H1 (cell line): ENCODE results near the gene SLC22A13. TPM values are rescaled to one million over a fixed set of nuclear protein-coding genes. Genes with fewer than 3 reads are reported as not detected.

Source experiments
- BCL11A ChIP-seq, 2 experiments: IDR thresholded peaks; one replicate each; pipeline ENCODE4 v1.6.1; 2011; ENCODE audit warnings: low read depth in 2 of 2, low read length in 2 of 2, mild to moderate bottlenecking in 2 of 2
- GABPA ChIP-seq: IDR thresholded peaks from 2 replicates; pipeline ENCODE4 v1.6.1; 2011; ENCODE audit warnings: mild to moderate bottlenecking, low read length, moderate library complexity, borderline replicate concordance; ENCODE audit not compliant: insufficient read depth
- GTF2F1 ChIP-seq: IDR thresholded peaks from 2 replicates; pipeline ENCODE4 v1.6.1; 2012; ENCODE audit warnings: low read depth, low read length, improper control_type of control experiment, borderline replicate concordance
- JUN ChIP-seq: IDR thresholded peaks from 2 replicates; pipeline ENCODE4 v1.6.1; 2011; ENCODE audit warnings: low read depth, mild to moderate bottlenecking, improper control_type of control experiment, low read length
- MAFK ChIP-seq: IDR thresholded peaks from 2 replicates; pipeline ENCODE4 v1.6.1; 2012; ENCODE audit warnings: low read depth, mild to moderate bottlenecking, improper control_type of control experiment, low read length
- SP2 ChIP-seq: IDR thresholded peaks from 2 replicates; pipeline ENCODE4 v1.6.1; 2012; ENCODE audit warnings: mild to moderate bottlenecking, low read length, inconsistent platforms
- polyA plus RNA-seq, 7 experiments: library from polyadenylated mRNA; depleted of rRNA in 3 of 7; stranded (reverse) in 5 of 7; unstranded in 2 of 7; fragments of >200 nt in 5 of 7; fragments of 200-250 nt in 2 of 7; gene quantifications; 1 replicate in 5 of 7; 2 replicates in 1 of 7; 4 replicates in 1 of 7; pipeline versions ENCODE4 v1.2.1 to v1.2.3, GENCODE V29; 2011 to 2013; ENCODE audit warnings: missing spikeins in 2 of 7, mixed read lengths in 2 of 7
- total RNA-seq: library from RNA; stranded (reverse); fragmentation: NEBNext Ultra II Directional; extraction: Animal tissue kit (Norgen Biotek cat#: 25700); gene quantifications from 2 replicates; pipeline ENCODE4 v1.2.1, GENCODE V29; 2021

The SLC22A13 gene
- total and polyA plus RNA-seq, 2 of the 8 experiments (the other 6 are each of a cell fraction or from before 2014, with no cell fraction given), result 0.05 to 0.41 TPM

- no peak for TF ChIP-seq MAFK
- no peak for TF ChIP-seq GABPA
- no peak for TF ChIP-seq SP2
- TF ChIP-seq JUN, result no peak
- no peak for TF ChIP-seq GTF2F1
- no peak for TF ChIP-seq BCL11A (IDR thresholded peaks at IDR 0.05; ENCODE audit: low read depth in 2 of 2, low read length in 2 of 2)
These were observed 39.3 kb upstream of the SLC22A13 start (continued) for GRCh38 chr3:38226273-38226672.
